Measurements from ENCODE around the gene MAPK8.

DNA sequence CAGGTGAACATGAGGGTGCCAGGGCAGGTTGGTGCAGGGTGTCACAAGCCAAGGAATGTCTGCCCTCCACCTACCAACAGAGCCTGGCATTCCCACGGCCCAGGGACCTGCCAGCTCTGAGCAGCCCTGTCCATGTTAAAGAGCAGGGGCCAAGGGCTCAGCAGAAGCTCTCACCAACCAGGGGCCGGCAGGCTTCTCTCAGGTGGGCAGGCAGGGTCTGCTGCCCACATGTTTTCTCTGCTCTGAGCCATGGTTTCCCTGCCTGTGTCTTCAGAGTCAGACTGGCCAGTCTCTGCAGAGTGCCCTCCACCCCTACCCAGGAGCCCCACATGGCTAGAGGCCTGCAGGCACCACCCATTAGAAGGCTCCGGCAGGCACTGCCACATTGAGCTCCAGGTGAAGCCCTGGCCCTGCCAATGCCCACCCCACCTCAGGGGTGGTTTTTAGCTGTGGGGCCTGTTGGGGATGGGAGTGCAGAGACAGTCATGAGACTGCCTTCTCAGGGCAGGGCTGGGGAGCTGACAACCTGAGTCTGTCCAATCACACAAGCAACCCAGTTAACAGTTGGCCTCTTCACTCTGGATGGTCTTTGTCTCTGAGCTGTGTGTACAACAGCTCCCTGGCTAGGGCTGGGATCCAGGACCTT lies 162.5 kb downstream of the MAPK8 start:
- no peak for TF ChIP-seq POLR2A (IDR thresholded peaks at IDR 0.05)
- TF ChIP-seq, protein P1, sequence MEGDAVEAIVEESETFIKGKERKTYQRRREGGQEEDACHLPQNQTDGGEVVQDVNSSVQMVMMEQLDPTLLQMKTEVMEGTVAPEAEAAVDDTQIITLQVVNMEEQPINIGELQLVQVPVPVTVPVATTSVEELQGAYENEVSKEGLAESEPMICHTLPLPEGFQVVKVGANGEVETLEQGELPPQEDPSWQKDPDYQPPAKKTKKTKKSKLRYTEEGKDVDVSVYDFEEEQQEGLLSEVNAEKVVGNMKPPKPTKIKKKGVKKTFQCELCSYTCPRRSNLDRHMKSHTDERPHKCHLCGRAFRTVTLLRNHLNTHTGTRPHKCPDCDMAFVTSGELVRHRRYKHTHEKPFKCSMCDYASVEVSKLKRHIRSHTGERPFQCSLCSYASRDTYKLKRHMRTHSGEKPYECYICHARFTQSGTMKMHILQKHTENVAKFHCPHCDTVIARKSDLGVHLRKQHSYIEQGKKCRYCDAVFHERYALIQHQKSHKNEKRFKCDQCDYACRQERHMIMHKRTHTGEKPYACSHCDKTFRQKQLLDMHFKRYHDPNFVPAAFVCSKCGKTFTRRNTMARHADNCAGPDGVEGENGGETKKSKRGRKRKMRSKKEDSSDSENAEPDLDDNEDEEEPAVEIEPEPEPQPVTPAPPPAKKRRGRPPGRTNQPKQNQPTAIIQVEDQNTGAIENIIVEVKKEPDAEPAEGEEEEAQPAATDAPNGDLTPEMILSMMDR (IDR thresholded peaks at IDR 0.05) = no peak
- no peak for TF ChIP-seq POLR2AphosphoS5 (IDR thresholded peaks at IDR 0.05; ENCODE audit: insufficient read depth in 1 of 2, low read depth in 1 of 2)
